ENCODE data around the gene LYSMD4. TPM values are rescaled to one million over a fixed set of nuclear protein-coding genes. Genes with fewer than 3 reads are reported as not detected.

The LYSMD4 gene
- total and polyA plus RNA-seq, 2 of the 13 experiments (the other 11 are each of a cell fraction or from before 2014, with no cell fraction given) = 7.4 to 8.5 TPM

GRCh38 chr15:99709243-99709986, 23.8 kb downstream of the LYSMD4 start:
- in situ Hi-C loops (cut with HindIII; ENCODE audit: extremely low pct_ligation_motif_present, low pct_unique_long_range_greater_than_20kb) (loop anchor here (25.0 kb wide), 1 partner anchor 297 kb away; no protein-coding TSS in a partner anchor), intact Hi-C loops (cut with micrococcal nuclease; ENCODE audit: unreplicated experiment) (no loop called here)
- Histone ChIP-seq H3K27me3 (ENCODE audit: control insufficient read depth in 1 of 2, insufficient read depth in 2 of 2, low read length in 2 of 2) (no peaks in the 10 kb centered on the region), H3K4me2 (ENCODE audit: low read depth, low read length) (no peak overlapping the region), H3K9me3 (ENCODE audit: low read length) (no peaks in the 10 kb centered on the region), H3K9ac (ENCODE audit: insufficient read depth, low read depth, low read length) (no peak overlapping the region), H3K4me3 (replicated peaks in 1 of 3; ENCODE audit: insufficient read depth in 1 of 3, low read depth in 2 of 3, low read length in 3 of 3) (no peak overlapping the region), H2AFZ (ENCODE audit: low read length) (no peak overlapping the region), H3K27ac (ENCODE audit: extremely low read length, insufficient read depth, low read length) (no peak overlapping the region), H3K79me2 (ENCODE audit: insufficient read depth, low read length) (no peaks in the 10 kb centered on the region), H4K20me1 (ENCODE audit: insufficient read depth, low read length) (no peaks in the 10 kb centered on the region), H3K36me3 (replicated peaks in 1 of 2; ENCODE audit: control insufficient read depth in 1 of 2, insufficient read depth in 2 of 2, low read length in 2 of 2) (peaks cover 10 to 34% of the 10 kb centered on the region in 2 experiments), H3K4me1 (ENCODE audit: insufficient read depth, low read length) (no peaks in the 10 kb centered on the region)
- no peak for DNase-seq (ENCODE audit: low spot score)
- POLR2A ChIA-PET = no interaction called here
- CTCF ChIA-PET (ENCODE audit: low intra/inter-chr PET ratio, low total read pairs) = no interaction called here
- BruUV-seq (replicated peaks) = no TSS peak
- 94% methylated on average over 16 of the region's 16 CpGs for WGBS (ENCODE audit: low lambda C conversion rate)
- ATAC-seq = no peak
- no peak for TF ChIP-seq EHMT2 (IDR thresholded peaks at IDR 0.05; ENCODE audit: borderline replicate concordance, low read depth, low read length)
- FAIRE-seq = no peak

- H3K4me3 ChIP-seq (replicated peaks in 1 of 3; ENCODE audit: insufficient read depth in 1 of 3, low read depth in 2 of 3, low read length in 3 of 3) = no peak overlapping the region
- FAIRE-seq = no peak
- H3K9ac ChIP-seq (ENCODE audit: insufficient read depth, low read depth, low read length) = no peak overlapping the region
- CTCF ChIA-PET (ENCODE audit: low intra/inter-chr PET ratio, low total read pairs) = no interaction called here
- intact Hi-C loops (cut with micrococcal nuclease; ENCODE audit: unreplicated experiment) = no loop called here
- no peak for DNase-seq (ENCODE audit: low spot score)
- H3K9me3 ChIP-seq (ENCODE audit: low read length) = no peaks in the 10 kb centered on the region
- peaks cover 7% of the 10 kb centered on the region for H3K4me1 ChIP-seq (ENCODE audit: insufficient read depth, low read length)
- no peak overlapping the region for H2AFZ ChIP-seq (ENCODE audit: low read length)
- H3K27ac ChIP-seq (ENCODE audit: extremely low read length, insufficient read depth, low read length) = no peak overlapping the region
- no peaks in the 10 kb centered on the region for H3K27me3 ChIP-seq (ENCODE audit: control insufficient read depth in 1 of 2, insufficient read depth in 2 of 2, low read length in 2 of 2)
- H3K4me2 ChIP-seq (ENCODE audit: low read depth, low read length) = no peak overlapping the region
- H3K79me2 ChIP-seq (ENCODE audit: insufficient read depth, low read length) = no peaks in the 10 kb centered on the region
- peaks cover 10 to 34% of the 10 kb centered on the region in 2 experiments for H3K36me3 ChIP-seq (replicated peaks in 1 of 2; ENCODE audit: control insufficient read depth in 1 of 2, insufficient read depth in 2 of 2, low read length in 2 of 2)
- H4K20me1 ChIP-seq (ENCODE audit: insufficient read depth, low read length) = no peaks in the 10 kb centered on the region
- in situ Hi-C loops (cut with HindIII; ENCODE audit: extremely low pct_ligation_motif_present, low pct_unique_long_range_greater_than_20kb) = loop anchor here (25.0 kb wide), 1 partner anchor 296 kb away; no protein-coding TSS in a partner anchor
- no peak for ATAC-seq
- TF ChIP-seq DPF2 (CRISPR knock-in tag; IDR thresholded peaks at IDR 0.05; ENCODE audit: borderline replicate concordance, low read depth) (no peak), ISX (CRISPR knock-in tag; conservative IDR thresholded peaks at IDR 0.05) (no peak), POLR2AphosphoS2 (IDR thresholded peaks at IDR 0.05; ENCODE audit: low read depth, low read length) (no peak), ARHGAP35 (CRISPR knock-in tag; IDR thresholded peaks at IDR 0.05; ENCODE audit: borderline replicate concordance) (no peak), KDM4B (CRISPR knock-in tag; IDR thresholded peaks at IDR 0.05) (no peak)
- WGBS (ENCODE audit: low lambda C conversion rate) = 95% methylated on average over 7 of the region's 7 CpGs
- POLR2A ChIA-PET = no interaction called here
- BruUV-seq (replicated peaks) = no TSS peak
Observed at GRCh38 chr15:99708563-99708962, 24.7 kb downstream of the LYSMD4 start.

Measured in HepG2 (cell line).